HT1080 (cell line): ENCODE data around the gene POMGNT1. TPM values are rescaled to one million over a fixed set of nuclear protein-coding genes. Genes with fewer than 3 reads are reported as not detected.

Experiments used
- DNase-seq: peaks from one replicate; pipeline ENCODE4 v3.0.0-alpha.2; 2015; ENCODE audit warnings: low read depth
- total RNA-seq: library from RNA; depleted of rRNA; stranded (reverse); fragments of >200 nt; shearing (Covaris generic); gene quantifications from 2 replicates; pipeline ENCODE4 v1.2.3, GENCODE V29; 2014

POMGNT1 gene
- total RNA-seq, 1 experiment from 2014 or later = 110 TPM

DNA sequence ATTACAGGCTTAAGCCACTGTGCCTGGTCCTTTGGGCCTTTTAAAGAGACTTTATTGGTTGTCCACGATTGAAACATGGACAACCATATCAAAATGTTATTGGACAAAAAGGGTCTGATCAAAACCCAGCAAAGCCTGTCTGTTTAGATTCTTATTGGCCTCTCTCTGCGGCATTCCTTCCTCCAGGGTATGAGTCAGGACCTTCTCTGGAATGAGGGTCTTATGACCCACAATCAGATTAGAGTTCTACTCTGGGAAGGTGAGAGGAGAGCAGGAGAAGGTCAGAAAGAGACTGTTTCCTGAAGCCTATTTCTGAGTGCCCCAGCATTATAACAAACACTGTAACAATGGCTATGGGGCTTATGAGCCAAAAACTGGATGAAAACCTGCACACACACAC is 12.8 kb upstream of the POMGNT1 start:
- DNase-seq = no peak

- DNase-seq = no peak
These were observed 12.3 kb upstream of the POMGNT1 start for GRCh38 chr1:46210561-46210960.

DNA sequence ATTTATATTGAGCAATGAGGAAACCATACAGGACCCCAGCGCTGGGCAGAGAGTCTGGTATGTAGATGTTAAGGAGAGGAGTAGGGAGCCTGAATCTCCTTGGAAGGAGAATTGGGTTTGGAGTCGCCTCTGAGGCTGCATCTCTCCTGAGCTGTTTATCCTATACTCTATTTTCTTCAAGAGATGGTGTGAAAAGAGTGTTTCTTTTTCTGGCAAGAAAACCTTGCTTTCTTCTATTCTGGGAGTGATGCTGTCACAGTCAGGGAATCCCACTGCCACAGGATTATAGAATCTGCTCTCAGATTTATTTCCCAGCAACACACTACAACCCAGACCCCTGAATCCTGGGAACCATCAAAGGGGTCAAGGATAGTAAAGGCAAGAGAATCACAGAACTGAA is 8.2 kb upstream of the POMGNT1 start:
- no peak for DNase-seq

GRCh38 chr1:46205791-46206190 is 7.6 kb upstream of the POMGNT1 start:
- DNase-seq = no peak

DNA sequence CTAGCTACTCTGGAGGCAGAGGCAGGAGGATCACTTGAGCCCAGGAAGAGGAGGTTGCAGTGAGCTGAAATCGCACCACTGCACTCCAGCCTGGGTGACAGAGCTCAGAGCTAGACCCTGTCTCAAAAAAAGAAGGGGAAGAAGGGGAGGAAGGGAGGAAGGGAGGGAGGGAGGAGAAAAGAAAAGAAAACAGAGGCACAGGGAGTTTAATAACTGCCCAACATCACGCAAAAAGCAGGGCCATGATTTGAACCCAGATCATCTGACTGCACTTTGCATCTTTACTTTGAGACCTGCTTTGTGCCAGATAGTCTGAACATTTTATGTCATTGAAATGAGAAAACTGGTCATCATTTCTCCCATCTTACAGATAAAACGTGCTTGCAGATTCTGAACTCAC is 6.9 kb upstream of the POMGNT1 start:
- no peak for DNase-seq

DNA sequence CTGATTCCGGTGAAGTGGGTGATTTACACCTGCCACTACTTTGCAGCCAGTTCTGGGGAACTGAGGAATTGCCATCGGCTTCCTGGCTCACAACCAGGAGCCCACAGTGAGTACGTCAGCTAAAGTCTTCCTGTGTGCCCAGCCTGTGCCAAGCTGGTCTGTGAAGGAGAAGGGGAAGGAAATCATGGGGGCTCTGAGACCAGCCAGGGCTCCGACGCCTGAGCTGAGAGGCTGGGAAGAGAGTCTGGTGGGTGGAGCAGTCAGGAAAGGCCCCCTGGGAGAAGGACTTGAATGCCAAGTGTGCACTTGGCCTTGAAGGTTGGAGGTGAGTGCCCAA is 6.1 kb upstream of the POMGNT1 start:
- DNase-seq = no peak

GRCh38 chr1:46203738-46204405 is 5.6 kb upstream of the POMGNT1 start:
- DNase-seq = no peak

GRCh38 chr1:46199233-46199749 is 1.1 kb upstream of the POMGNT1 start:
- no peak for DNase-seq

- no peak for DNase-seq
These were observed 672 bp downstream of the POMGNT1 start for GRCh38 chr1:46197560-46197963.

DNA sequence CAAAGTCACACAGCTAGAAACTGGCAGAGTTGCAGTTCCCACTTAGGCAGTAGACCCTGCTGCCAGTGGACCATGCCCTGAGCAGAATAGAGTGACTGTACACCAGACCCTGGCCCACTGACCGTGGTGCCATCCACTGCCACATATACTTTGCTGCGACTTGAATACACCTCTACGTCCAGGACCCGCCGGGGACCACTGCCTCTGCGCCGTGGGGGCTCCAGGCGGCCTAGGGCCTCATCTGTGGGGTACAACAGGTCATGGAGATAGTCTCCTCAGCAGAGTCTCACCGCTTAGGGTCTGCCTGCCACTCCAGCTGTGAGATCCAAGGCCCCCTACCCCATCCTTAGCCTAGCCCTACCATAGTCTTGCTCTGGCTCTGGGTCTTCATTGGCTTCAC is 1.6 kb downstream of the POMGNT1 start:
- no peak for DNase-seq

DNA sequence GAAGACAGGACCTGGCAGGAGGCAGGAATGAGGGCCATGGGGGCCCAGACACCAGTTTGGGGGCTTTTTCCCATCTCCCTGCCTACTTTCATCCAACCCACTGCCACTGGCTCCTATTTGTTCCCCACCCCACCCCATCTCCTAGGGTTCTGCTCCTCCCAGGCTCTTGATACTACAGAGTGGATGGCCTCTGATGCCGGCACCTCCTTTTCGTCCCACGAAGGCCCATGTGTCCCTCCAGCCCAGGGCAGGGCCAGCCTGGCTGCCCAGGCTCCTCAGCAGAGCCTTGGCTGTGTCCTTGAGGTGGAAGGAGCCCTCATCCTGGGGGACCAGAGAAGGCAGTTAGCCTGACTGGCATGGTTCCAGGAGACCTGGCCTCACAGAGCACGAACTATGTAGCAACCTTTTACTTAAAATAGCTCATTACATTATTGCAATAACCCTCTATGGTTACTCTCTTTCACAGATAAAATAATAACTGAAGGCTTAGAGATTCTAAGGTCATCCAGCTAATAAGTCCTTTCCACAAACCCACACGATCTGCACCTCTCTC is 3.5 kb downstream of the POMGNT1 start:
- DNase-seq = no peak

- DNase-seq = no peak
These were observed 4.2 kb downstream of the POMGNT1 start for GRCh38 chr1:46193984-46194570.

GRCh38 chr1:46193285-46193684 is 4.9 kb downstream of the POMGNT1 start:
- no peak for DNase-seq

DNA sequence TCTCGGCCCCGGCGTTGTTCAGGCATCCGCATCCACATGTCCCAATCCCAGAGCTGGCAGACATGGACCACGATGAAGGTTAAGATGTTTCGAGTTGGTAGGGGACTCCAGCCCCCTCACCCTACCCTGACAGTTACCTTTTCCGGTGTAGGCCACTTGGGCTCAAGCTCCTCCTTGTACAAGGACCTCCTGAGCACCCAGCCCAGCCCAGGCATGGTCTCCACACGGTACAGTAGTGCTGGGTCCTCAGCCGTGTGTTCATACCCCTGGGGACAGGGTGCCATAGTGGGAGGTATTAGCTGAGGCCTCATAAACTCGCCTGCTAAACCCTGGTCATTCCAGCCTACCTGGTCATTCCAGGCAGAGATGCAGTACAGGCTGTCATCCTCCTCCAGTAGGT is 6.1 kb downstream of the POMGNT1 start:
- DNase-seq = no peak

DNA sequence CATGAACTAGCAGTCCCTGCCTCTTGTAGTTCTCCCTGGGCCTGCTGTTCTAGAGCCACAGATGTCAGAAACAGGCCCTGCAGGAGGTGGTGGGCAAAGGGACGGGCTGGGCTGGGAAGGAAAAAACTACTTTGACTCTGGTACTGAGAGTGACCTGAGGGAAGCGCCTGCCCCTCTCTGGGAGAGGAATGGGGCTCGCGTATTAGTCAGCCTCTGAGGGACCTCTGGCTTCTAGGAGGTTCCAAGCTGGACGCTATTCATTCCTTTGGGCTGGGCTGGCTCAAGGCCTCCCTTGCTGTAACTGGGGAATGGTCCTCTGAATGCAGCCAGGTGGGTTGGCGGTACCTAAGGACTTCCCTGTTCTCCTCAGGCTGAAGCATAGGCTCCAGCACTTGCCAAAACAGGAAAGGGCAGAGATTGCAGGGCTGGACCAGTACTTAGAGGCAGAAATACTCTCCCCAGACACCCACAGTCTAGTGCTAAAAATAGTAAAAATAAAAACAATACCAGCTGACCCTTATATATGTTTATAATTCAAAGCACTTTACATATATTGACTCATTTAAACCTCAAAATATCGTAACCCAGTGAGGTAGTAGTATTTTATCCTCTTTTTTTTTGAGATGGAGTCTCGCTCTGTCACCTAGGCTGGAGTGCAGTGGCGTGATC is 7.1 kb downstream of the POMGNT1 start:
- no peak for DNase-seq

GRCh38 chr1:46190539-46190938 is 7.7 kb downstream of the POMGNT1 start:
- no peak for DNase-seq

- no peak for DNase-seq
These were observed 9.8 kb downstream of the POMGNT1 start for GRCh38 chr1:46188295-46189030.

DNA sequence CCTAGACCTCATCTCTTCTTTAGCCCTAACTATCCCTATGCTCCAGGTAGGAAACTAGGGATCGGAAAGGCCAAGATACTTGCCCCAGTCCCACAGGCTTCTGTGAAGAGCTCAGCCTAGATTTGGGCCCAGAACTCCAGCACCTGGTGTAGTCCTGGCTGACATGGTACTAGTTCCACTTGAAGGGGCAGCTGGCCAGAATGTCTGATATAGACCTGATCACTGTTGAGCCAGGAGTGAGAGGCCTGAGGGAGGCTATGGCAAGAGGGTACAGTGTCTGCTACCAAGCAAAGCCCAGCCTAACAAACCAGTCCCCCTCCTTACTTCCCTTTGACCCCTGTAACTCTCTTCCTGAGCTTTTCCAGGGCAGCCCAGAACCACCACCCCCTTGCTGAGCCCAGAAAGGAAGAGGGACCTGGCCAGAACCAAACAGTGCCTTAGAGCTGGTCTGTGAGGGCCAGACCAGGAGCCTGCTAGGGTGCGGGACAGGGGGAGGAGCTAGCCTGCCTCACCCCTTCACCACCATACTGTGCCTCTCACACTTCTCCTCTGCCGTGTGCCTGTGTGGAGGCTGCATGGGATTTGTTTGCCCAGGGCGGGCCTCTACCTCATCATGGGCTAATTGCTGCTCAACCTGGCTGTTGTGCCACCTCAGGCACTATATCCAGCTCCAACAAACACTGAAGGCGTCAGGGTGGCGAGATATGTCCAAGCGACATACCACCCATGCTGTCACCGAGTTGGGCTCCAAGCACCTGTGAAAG is 10.9 kb downstream of the POMGNT1 start:
- DNase-seq = no peak

DNA sequence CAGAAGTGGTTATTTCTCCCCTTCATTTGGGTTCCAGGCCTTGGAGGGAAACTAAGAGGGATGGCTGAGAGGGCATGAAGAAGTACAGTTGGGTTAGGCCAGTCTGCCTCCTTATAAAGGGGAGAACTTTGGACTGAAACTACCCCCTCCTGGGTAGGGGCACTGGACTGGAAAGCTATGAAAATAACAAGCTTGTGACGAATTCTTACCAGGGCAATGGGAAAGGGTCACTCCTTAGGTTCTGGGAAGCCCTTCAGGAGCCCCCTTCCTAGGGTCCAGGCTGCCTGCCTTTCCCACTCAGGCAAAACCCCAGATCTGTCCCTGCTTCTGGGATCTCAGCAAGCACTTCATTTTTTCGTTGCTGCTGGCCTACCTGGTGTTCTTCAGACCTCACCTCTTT is 12.2 kb downstream of the POMGNT1 start:
- no peak for DNase-seq

- DNase-seq = no peak
These were observed 13.1 kb downstream of the POMGNT1 start for GRCh38 chr1:46184920-46185658.
